ENCODE results near the gene SPRY4. TPM values are rescaled to one million over a fixed set of nuclear protein-coding genes. Genes with fewer than 3 reads are reported as not detected.
A peak's percentile ranks its signal among the peaks of the same experiment; 100 is the strongest.

Gene SPRY4
- total and polyA plus RNA-seq, 2 of the 4 experiments (the other 2 are of a cell fraction), result 8.4 to 21.0 TPM

GRCh38 chr5:142353071-142353472 lies 28.3 kb upstream of the SPRY4 start:
- Histone ChIP-seq H3K4ac (ENCODE audit: low read depth, low read length) (peak overlapping the region; percentile 45), H3K4me3 (ENCODE audit: insufficient read depth, low read depth, low read length) (no peak overlapping the region), H3K14ac (replicated peaks; ENCODE audit: low read depth, low read length) (0 out of 2 replicates have a peak overlapping the region, but pooled peaks have one; percentile 13), H4K5ac (ENCODE audit: low read depth, low read length) (no peak overlapping the region), H3K79me1 (ENCODE audit: low read depth in 1 of 2, low read length in 2 of 2) (peaks cover 5 to 32% of the 10 kb centered on the region in 2 experiments; a peak in 3 of 4 replicates), H3K4me1 (ENCODE audit: control insufficient read depth, insufficient read depth, low read length) (peaks cover 7% of the 10 kb centered on the region), H3K36me3 (ENCODE audit: control insufficient read depth, insufficient read depth, low read length) (no peaks in the 10 kb centered on the region), H4K91ac (ENCODE audit: insufficient read depth, low read depth, low read length) (peak overlapping the region; percentile 44; the same call in 1 of the 2 replicates), H2AFZ (replicated peaks; ENCODE audit: low read length, poor library complexity) (no peak overlapping the region), H4K20me1 (ENCODE audit: insufficient read depth, low read length) (no peaks in the 10 kb centered on the region), H2AK5ac (ENCODE audit: low read depth, low read length) (peak overlapping the region; percentile 9), H2BK20ac (ENCODE audit: low read depth, low read length) (peak overlapping the region; percentile 20; the same call in 1 of the 2 replicates), H2BK120ac (ENCODE audit: low read depth, low read length) (peak overlapping the region; percentile 70; the same call in 1 of the 2 replicates), H2BK15ac (ENCODE audit: low read depth, low read length) (peak overlapping the region; percentile 45; the same call in 1 of the 3 replicates), H4K8ac (ENCODE audit: low read depth in 2 of 2, low read length in 2 of 2) (peak overlapping the region in 1 of 2 experiments; percentile 64; a peak in 1 of 4 replicates), H3K9me3 (ENCODE audit: control insufficient read depth, insufficient read depth, low read length) (no peaks in the 10 kb centered on the region), H3K56ac (ENCODE audit: extremely low read depth, insufficient read depth, low read length) (no peak overlapping the region), H2AK9ac (replicated peaks; ENCODE audit: low read depth, low read length, poor library complexity) (no peak overlapping the region), H3K27me3 (ENCODE audit: control insufficient read depth, insufficient read depth, low read length) (no peaks in the 10 kb centered on the region), H3K9ac (ENCODE audit: low read depth, low read length) (no peak overlapping the region), H3K18ac (ENCODE audit: low read depth, low read length) (no peak overlapping the region), H3K4me2 (ENCODE audit: low read depth, low read length) (no peak overlapping the region), H2BK5ac (ENCODE audit: low read depth, low read length, poor library complexity, severe bottlenecking) (no peak overlapping the region), H3K23ac (ENCODE audit: low read depth, low read length) (0 out of 2 replicates have a peak overlapping the region, but pooled peaks have one; percentile 35), H3K9me1 (ENCODE audit: insufficient read depth, low read length) (peaks cover 6% of the 10 kb centered on the region; the same call in 1 of the 2 replicates), H3K27ac (ENCODE audit: insufficient read depth, low read length) (no peak overlapping the region)
- in situ Hi-C loops (cut with MboI; ENCODE audit: low sequenced_read_pairs), result no loop called here
- intact Hi-C loops (cut with micrococcal nuclease), result no loop called here
- no CpG with 5 or more reads among the region's 4 CpGs for WGBS, 2 experiments (ENCODE audit: extremely low coverage in 2 of 2, insufficient read length in 1 of 2)
- dilution Hi-C loops (cut with HindIII; ENCODE audit: low sequenced_read_pairs, unreplicated experiment), result no loop called here
- ATAC-seq (ENCODE audit: low read depth) (no peak), DNase-seq (no peak)
- BruUV-seq (replicated peaks), result no TSS peak
- POLR2A ChIA-PET (ENCODE audit: unreplicated experiment), result no interaction called here
- CTCF ChIA-PET, result no interaction called here
- TF ChIP-seq CTCF (conservative IDR thresholded peaks at IDR 0.05; ENCODE audit: low read depth, low read length) (no peak), USF2 (IDR thresholded peaks at IDR 0.05; ENCODE audit: low read depth, low read length) (no peak), POLR2A (IDR thresholded peaks at IDR 0.05; ENCODE audit: low read depth, low read length) (no peak), MAZ (IDR thresholded peaks at IDR 0.05; ENCODE audit: borderline replicate concordance, low read depth, low read length) (no peak), RCOR1 (IDR thresholded peaks at IDR 0.05; ENCODE audit: insufficient replicate concordance, low read length) (no peak)

Measured in IMR-90 (cell line).